Endothelial cell of umbilical vein (primary cell): ENCODE measurements around the gene MAP4K1. TPM values are rescaled to one million over a fixed set of nuclear protein-coding genes. Genes with fewer than 3 reads are reported as not detected.

ENCODE experiments used
- BruUV-seq: library from RNA; stranded (reverse); fragments of 400-500 nt; replicated peaks from 2 replicates; lab custom pipeline; 2021; lab: Mats Ljungman, UMichigan
- CTCF ChIA-PET: fragments of 300-600, 350-600 bp; sonication (Branson Sonifier 250); formaldehyde crosslinking; loops from one replicate; lab custom pipeline; 2021; ENCODE audit warnings: antibody characterized with exemption, inconsistent platforms; lab: Charles Lee
- POLR2A ChIA-PET: fragments of 300-600, 350-600 bp; sonication (Branson Sonifier 250); formaldehyde crosslinking; loops from one replicate; lab custom pipeline; 2021; ENCODE audit warnings: antibody characterized with exemption, inconsistent platforms; lab: Charles Lee
- DNase-seq: peaks from one replicate; pipeline ENCODE4 v3.0.0-alpha.2; 2011; ENCODE audit warnings: low read depth, low spot score
- FAIRE-seq: peaks from 2 replicates; lab custom pipeline; 2011; peaks lifted over from hg19 to GRCh38; lab: Jason Lieb, UNC
- H2AFZ ChIP-seq: 2 replicates; pipeline ENCODE4 v1.6.0; 2012; ENCODE audit warnings: low read depth, low read length, control low read depth, inconsistent platforms
- H3K27ac ChIP-seq: 2 replicates; pipeline ENCODE4 v1.5.1; 2011; ENCODE audit warnings: low read depth, mild to moderate bottlenecking, control low read depth, low read length, moderate library complexity; ENCODE audit not compliant: insufficient read depth
- H3K27me3 ChIP-seq, 2 experiments: 2 replicates each; pipeline versions ENCODE4 v1.6.0 to v1.6.1; 2011; ENCODE audit warnings: low read length in 2 of 2, mixed read lengths in 1 of 2; ENCODE audit not compliant: control insufficient read depth in 2 of 2, insufficient read depth in 2 of 2
- H3K36me3 ChIP-seq, 2 experiments: 2 replicates in 1 of 2; 3 replicates in 1 of 2; pipeline ENCODE4 v1.5.1; 2011; ENCODE audit warnings: low read length in 2 of 2, mild to moderate bottlenecking in 1 of 2, moderate library complexity in 1 of 2; ENCODE audit not compliant: control insufficient read depth in 2 of 2, insufficient read depth in 2 of 2; ENCODE audit errors: extremely low read depth in 1 of 2
- H3K4me1 ChIP-seq: 3 replicates; pipeline ENCODE4 v1.5.1; 2011; ENCODE audit warnings: mild to moderate bottlenecking, low read length; ENCODE audit not compliant: control insufficient read depth, insufficient read depth; ENCODE audit errors: extremely low read depth
- H3K4me2 ChIP-seq: 2 replicates; pipeline ENCODE4 v1.6.1; 2011; ENCODE audit warnings: low read length, control low read depth, mixed read lengths; ENCODE audit not compliant: insufficient read depth
- H3K4me3 ChIP-seq, 3 experiments: fragments of 200-600 bp in 1 of 3; sonication (generic), shearing (Covaris generic) in 1 of 3; replicated peaks in 1 of 3; 2 replicates each; pipeline ENCODE4 v1.5.1; 2011 to 2016; ENCODE audit warnings: control low read depth in 3 of 3, low read length in 3 of 3, mild to moderate bottlenecking in 2 of 3, inconsistent platforms in 1 of 3, low read depth in 1 of 3, moderate library complexity in 1 of 3; ENCODE audit not compliant: insufficient read depth in 1 of 3
- H3K79me2 ChIP-seq: 2 replicates; pipeline ENCODE4 v1.6.0; 2012; ENCODE audit warnings: low read length, inconsistent platforms; ENCODE audit not compliant: control insufficient read depth, insufficient read depth
- H3K9ac ChIP-seq: replicated peaks from 2 replicates; pipeline ENCODE3; 2011; ENCODE audit warnings: low read length, control low read depth; ENCODE audit not compliant: insufficient read depth; ENCODE audit errors: extremely low read depth
- H3K9me1 ChIP-seq: replicated peaks from 3 replicates; pipeline ENCODE4 v1.6.0; 2011; ENCODE audit warnings: mild to moderate bottlenecking, low read length; ENCODE audit not compliant: control insufficient read depth, insufficient read depth; ENCODE audit errors: extremely low read depth
- H3K9me3 ChIP-seq: replicated peaks from 2 replicates; pipeline ENCODE4 v1.5.1; 2012; ENCODE audit warnings: low read length, inconsistent platforms; ENCODE audit not compliant: control insufficient read depth, insufficient read depth
- H4K20me1 ChIP-seq: replicated peaks from 2 replicates; pipeline ENCODE3; 2011; ENCODE audit warnings: mild to moderate bottlenecking, low read length; ENCODE audit not compliant: control insufficient read depth, insufficient read depth; ENCODE audit errors: extremely low read depth
- EZH2 ChIP-seq: IDR thresholded peaks from 2 replicates; pipeline ENCODE4 v1.6.1; 2012; ENCODE audit warnings: borderline replicate concordance, low read depth, mild to moderate bottlenecking, moderate library complexity, low read length, inconsistent platforms; ENCODE audit not compliant: severe bottlenecking
- FOS ChIP-seq: IDR thresholded peaks from 2 replicates; pipeline ENCODE4 v1.6.1; 2011; ENCODE audit warnings: mild to moderate bottlenecking, low read length, moderate library complexity, borderline replicate concordance; ENCODE audit not compliant: insufficient read depth
- GATA2 ChIP-seq: IDR thresholded peaks from 2 replicates; pipeline ENCODE4 v1.7.0; 2011; ENCODE audit warnings: low read depth, mild to moderate bottlenecking, moderate library complexity, mixed read lengths, low read length; ENCODE audit not compliant: insufficient read length, insufficient read depth
- JUN ChIP-seq: IDR thresholded peaks from 2 replicates; pipeline ENCODE4 v1.6.1; 2011; ENCODE audit warnings: borderline replicate concordance, low read depth; ENCODE audit not compliant: insufficient read length, insufficient read depth
- MYC ChIP-seq: IDR thresholded peaks from one replicate; pipeline ENCODE4 v1.6.1; 2011; ENCODE audit warnings: mild to moderate bottlenecking, low read depth, low read length
- POLR2A ChIP-seq: IDR thresholded peaks from 2 replicates; pipeline ENCODE4 v1.6.1; 2012; ENCODE audit warnings: low read depth, mild to moderate bottlenecking, control low read depth, low read length
- POLR2AphosphoS5 ChIP-seq: IDR thresholded peaks from 2 replicates; pipeline ENCODE4 v1.6.1; 2012; ENCODE audit warnings: low read depth, mild to moderate bottlenecking, control low read depth, low read length, moderate library complexity; ENCODE audit not compliant: insufficient read depth
- dilution Hi-C: fragments of 300-500 bp; cut with MboI; formaldehyde crosslinking; loops from one replicate; pipeline ENCODE4 v1.15.0; 2019; ENCODE audit warnings: low sequenced_read_pairs; ENCODE audit not compliant: extremely low pct_ligation_motif_present
- intact Hi-C: fragments of 100-400 bp; cut with micrococcal nuclease; formaldehyde crosslinking; loops from one replicate; pipeline ENCODE4 v1.10.0; 2022
- polyA plus RNA-seq, 4 experiments: library from polyadenylated mRNA; depleted of rRNA in 3 of 4; stranded (reverse) in 3 of 4; unstranded in 1 of 4; fragments of >200 nt; gene quantifications; 2 replicates each; pipeline versions ENCODE4 v1.2.1 to v1.2.3, GENCODE V29; 2011 to 2012; ENCODE audit warnings: missing spikeins in 1 of 4
- total RNA-seq: library from RNA; stranded (reverse); gene quantifications from 2 replicates; pipeline ENCODE4 v1.2.3, GENCODE V29; 2021
- TF ChIP-seq, protein P1 (sequence below), 2 donors: IDR thresholded peaks; 1 replicate in 1 of 2; 2 replicates in 1 of 2; pipeline ENCODE4 v1.5.1; 2011; ENCODE audit warnings: low read length in 2 of 2, mild to moderate bottlenecking in 2 of 2, moderate library complexity in 2 of 2, control low read depth in 1 of 2, inconsistent platforms in 1 of 2, low read depth in 1 of 2; ENCODE audit not compliant: insufficient read depth in 1 of 2; ENCODE audit errors: extremely low read depth in 1 of 2
- TF ChIP-seq, protein P2 (sequence below): IDR thresholded peaks from 2 replicates; pipeline ENCODE4 v1.6.1; 2011; ENCODE audit not compliant: insufficient read depth, insufficient read length

Gene MAP4K1
- total and polyA plus RNA-seq, 2 donors (not counting 3 experiments of a cell fraction or from before 2014, with no cell fraction given) = 0.12 to 1.6 TPM

GRCh38 chr19:38556521-38557174 is 61.1 kb downstream of the MAP4K1 start:
- Histone ChIP-seq H3K27me3 (no peaks in the 10 kb centered on the region), H3K9me3 (no peaks in the 10 kb centered on the region), H3K79me2 (no peaks in the 10 kb centered on the region), H3K9me1 (no peaks in the 10 kb centered on the region), H3K4me1 (no peaks in the 10 kb centered on the region), H2AFZ (no peak overlapping the region), H3K36me3 (no peaks in the 10 kb centered on the region), H4K20me1 (no peaks in the 10 kb centered on the region), H3K9ac (no peak overlapping the region), H3K27ac (no peak overlapping the region), H3K4me3 (no peak overlapping the region), H3K4me2 (no peak overlapping the region)
- DNase-seq (no peak), FAIRE-seq (no peak)
- intact Hi-C loops (no loop called here), dilution Hi-C loops (no loop called here)
- ChIA-PET CTCF (interaction anchor here (0.6 to 1.6 kb wide), 2 partner anchors 13 to 62 kb away, joined by 3 to 4 read pairs; no protein-coding TSS in a partner anchor), POLR2A (no interaction called here)
- no peak for TF ChIP-seq FOS
- TF ChIP-seq, protein P1, sequence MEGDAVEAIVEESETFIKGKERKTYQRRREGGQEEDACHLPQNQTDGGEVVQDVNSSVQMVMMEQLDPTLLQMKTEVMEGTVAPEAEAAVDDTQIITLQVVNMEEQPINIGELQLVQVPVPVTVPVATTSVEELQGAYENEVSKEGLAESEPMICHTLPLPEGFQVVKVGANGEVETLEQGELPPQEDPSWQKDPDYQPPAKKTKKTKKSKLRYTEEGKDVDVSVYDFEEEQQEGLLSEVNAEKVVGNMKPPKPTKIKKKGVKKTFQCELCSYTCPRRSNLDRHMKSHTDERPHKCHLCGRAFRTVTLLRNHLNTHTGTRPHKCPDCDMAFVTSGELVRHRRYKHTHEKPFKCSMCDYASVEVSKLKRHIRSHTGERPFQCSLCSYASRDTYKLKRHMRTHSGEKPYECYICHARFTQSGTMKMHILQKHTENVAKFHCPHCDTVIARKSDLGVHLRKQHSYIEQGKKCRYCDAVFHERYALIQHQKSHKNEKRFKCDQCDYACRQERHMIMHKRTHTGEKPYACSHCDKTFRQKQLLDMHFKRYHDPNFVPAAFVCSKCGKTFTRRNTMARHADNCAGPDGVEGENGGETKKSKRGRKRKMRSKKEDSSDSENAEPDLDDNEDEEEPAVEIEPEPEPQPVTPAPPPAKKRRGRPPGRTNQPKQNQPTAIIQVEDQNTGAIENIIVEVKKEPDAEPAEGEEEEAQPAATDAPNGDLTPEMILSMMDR (IDR thresholded peaks at IDR 0.05; ENCODE audit: extremely low read depth in 1 of 2, insufficient read depth in 1 of 2, low read depth in 1 of 2, low read length in 2 of 2) = no peak
- TF ChIP-seq MYC = no peak
- BruUV-seq = no TSS peak

DNA sequence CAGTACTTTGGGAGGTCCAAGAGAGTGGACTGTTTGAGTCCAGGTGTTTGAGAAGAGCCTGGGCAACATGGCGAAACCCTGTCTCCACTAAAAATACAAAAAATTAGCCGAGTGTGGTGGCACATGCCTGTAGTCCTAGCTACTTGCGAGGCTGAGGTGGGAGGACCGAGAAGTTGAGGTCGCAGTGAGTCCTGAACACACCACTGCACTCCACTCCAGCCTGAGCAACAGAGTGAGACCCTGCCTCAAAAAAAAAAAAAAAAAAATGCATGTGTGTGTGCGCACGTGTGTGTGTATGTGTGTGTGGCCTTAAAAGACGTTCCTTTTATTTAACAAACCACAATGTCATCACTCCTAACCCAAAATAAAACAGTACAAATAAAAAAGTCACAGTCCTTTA is 62.6 kb downstream of the MAP4K1 start:
- BruUV-seq = no TSS peak
- no peaks in the 10 kb centered on the region for H4K20me1 ChIP-seq
- H3K79me2 ChIP-seq = no peaks in the 10 kb centered on the region
- DNase-seq (no peak), FAIRE-seq (no peak)
- no peak overlapping the region for H3K4me2 ChIP-seq
- H3K36me3 ChIP-seq = no peaks in the 10 kb centered on the region
- dilution Hi-C loops = no loop called here
- no peak overlapping the region for H3K4me3 ChIP-seq
- H2AFZ ChIP-seq = no peak overlapping the region
- no peaks in the 10 kb centered on the region for H3K9me3 ChIP-seq
- TF ChIP-seq, protein P2, sequence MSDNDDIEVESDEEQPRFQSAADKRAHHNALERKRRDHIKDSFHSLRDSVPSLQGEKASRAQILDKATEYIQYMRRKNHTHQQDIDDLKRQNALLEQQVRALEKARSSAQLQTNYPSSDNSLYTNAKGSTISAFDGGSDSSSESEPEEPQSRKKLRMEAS = no peak
- TF ChIP-seq JUN = no peak
- TF ChIP-seq, protein P1 (IDR thresholded peaks at IDR 0.05; ENCODE audit: extremely low read depth in 1 of 2, insufficient read depth in 1 of 2, low read depth in 1 of 2, low read length in 2 of 2) = no peak
- TF ChIP-seq GATA2 = no peak
- no peak for TF ChIP-seq MYC
- TF ChIP-seq EZH2 = no peak
- no peak for TF ChIP-seq POLR2AphosphoS5
- no peak for TF ChIP-seq FOS
- TF ChIP-seq POLR2A = no peak
- CTCF ChIA-PET = interaction anchor here (1.6 kb wide), 1 partner anchor 11 kb away, joined by 4 read pairs; no protein-coding TSS in a partner anchor
- H3K9ac ChIP-seq = no peak overlapping the region
- intact Hi-C loops = no loop called here
- H3K4me1 ChIP-seq = no peaks in the 10 kb centered on the region
- no peaks in the 10 kb centered on the region for H3K9me1 ChIP-seq
- no peak overlapping the region for H3K27ac ChIP-seq
- H3K27me3 ChIP-seq = no peaks in the 10 kb centered on the region
- POLR2A ChIA-PET = no interaction called here
